Measurements from ENCODE around the gene KCNS3. TPM values are rescaled to one million over a fixed set of nuclear protein-coding genes. Genes with fewer than 3 reads are reported as not detected.

The KCNS3 gene
- total and polyA plus RNA-seq, 2 of the 13 experiments (the other 11 are each of a cell fraction or from before 2014, with no cell fraction given): not detected

GRCh38 chr2:17867133-17867532 is 11.3 kb upstream of the KCNS3 start:
- H3K4me1 ChIP-seq (ENCODE audit: insufficient read depth, low read length): no peaks in the 10 kb centered on the region
- H2AFZ ChIP-seq (ENCODE audit: low read length): no peak overlapping the region
- intact Hi-C loops (cut with micrococcal nuclease; ENCODE audit: unreplicated experiment) (no loop called here), in situ Hi-C loops (cut with HindIII; ENCODE audit: extremely low pct_ligation_motif_present, low pct_unique_long_range_greater_than_20kb) (no loop called here)
- no peak overlapping the region for H3K27ac ChIP-seq (ENCODE audit: extremely low read length, insufficient read depth, low read length)
- 25% methylated on average over 2 of the region's 2 CpGs for WGBS (ENCODE audit: low lambda C conversion rate)
- H3K4me3 ChIP-seq (replicated peaks in 1 of 3; ENCODE audit: insufficient read depth in 1 of 3, low read depth in 2 of 3, low read length in 3 of 3): no peak overlapping the region
- no peak overlapping the region for H3K9ac ChIP-seq (ENCODE audit: insufficient read depth, low read depth, low read length)
- H3K27me3 ChIP-seq (ENCODE audit: control insufficient read depth in 1 of 2, insufficient read depth in 2 of 2, low read length in 2 of 2): peaks cover 2 to 6% of the 10 kb centered on the region in 2 experiments; a peak in 2 of 5 replicates
- ChIA-PET POLR2A (no interaction called here), CTCF (ENCODE audit: low intra/inter-chr PET ratio, low total read pairs) (no interaction called here)
- DNase-seq (ENCODE audit: low spot score) (no peak), ATAC-seq (no peak), FAIRE-seq (no peak)
- TF ChIP-seq ZNF225 (CRISPR knock-in tag; IDR thresholded peaks at IDR 0.05) (no peak), AHR (CRISPR knock-in tag; IDR thresholded peaks at IDR 0.05) (no peak), FOXM1 (CRISPR knock-in tag; IDR thresholded peaks at IDR 0.05) (no peak), RFX3 (CRISPR knock-in tag; IDR thresholded peaks at IDR 0.05) (no peak), ZNF598 (CRISPR knock-in tag; IDR thresholded peaks at IDR 0.05; ENCODE audit: borderline replicate concordance) (no peak), ZC3H13 (CRISPR knock-in tag; IDR thresholded peaks at IDR 0.05) (no peak), MTA1 (CRISPR knock-in tag; IDR thresholded peaks at IDR 0.05; ENCODE audit: borderline replicate concordance) (no peak), NR3C1 (CRISPR knock-in tag; IDR thresholded peaks at IDR 0.05) (no peak), GTF2F1 (IDR thresholded peaks at IDR 0.05; ENCODE audit: low read length) (no peak), SATB2 (CRISPR knock-in tag; IDR thresholded peaks at IDR 0.05) (no peak)
- no peaks in the 10 kb centered on the region for H3K9me3 ChIP-seq (ENCODE audit: low read length)
- no peaks in the 10 kb centered on the region for H3K36me3 ChIP-seq (replicated peaks in 1 of 2; ENCODE audit: control insufficient read depth in 1 of 2, insufficient read depth in 2 of 2, low read length in 2 of 2)
- no TSS peak for BruUV-seq (replicated peaks)
- no peak overlapping the region for H3K4me2 ChIP-seq (ENCODE audit: low read depth, low read length)
- H3K79me2 ChIP-seq (ENCODE audit: insufficient read depth, low read length): no peaks in the 10 kb centered on the region
- H4K20me1 ChIP-seq (ENCODE audit: insufficient read depth, low read length): no peaks in the 10 kb centered on the region

- whole genome bisulfite sequencing (ENCODE audit: low lambda C conversion rate): 4% methylated on average over 5 of the region's 5 CpGs
- no peaks in the 10 kb centered on the region for H4K20me1 ChIP-seq (ENCODE audit: insufficient read depth, low read length)
- no peaks in the 10 kb centered on the region for H3K36me3 ChIP-seq (replicated peaks in 1 of 2; ENCODE audit: control insufficient read depth in 1 of 2, insufficient read depth in 2 of 2, low read length in 2 of 2)
- H3K27ac ChIP-seq (ENCODE audit: extremely low read length, insufficient read depth, low read length): no peak overlapping the region
- no peak overlapping the region for H2AFZ ChIP-seq (ENCODE audit: low read length)
- no TSS peak for BruUV-seq (replicated peaks)
- CTCF ChIA-PET (ENCODE audit: low intra/inter-chr PET ratio, low total read pairs): no interaction called here
- in situ Hi-C loops (cut with HindIII; ENCODE audit: extremely low pct_ligation_motif_present, low pct_unique_long_range_greater_than_20kb): no loop called here
- H3K4me2 ChIP-seq (ENCODE audit: low read depth, low read length): no peak overlapping the region
- H3K79me2 ChIP-seq (ENCODE audit: insufficient read depth, low read length): no peaks in the 10 kb centered on the region
- ATAC-seq: peak; percentile 35
- no peaks in the 10 kb centered on the region for H3K9me3 ChIP-seq (ENCODE audit: low read length)
- H3K4me1 ChIP-seq (ENCODE audit: insufficient read depth, low read length): no peaks in the 10 kb centered on the region
- DNase-seq (ENCODE audit: low spot score): no peak
- no peak for FAIRE-seq
- POLR2A ChIA-PET: no interaction called here
- H3K4me3 ChIP-seq (replicated peaks in 1 of 3; ENCODE audit: insufficient read depth in 1 of 3, low read depth in 2 of 3, low read length in 3 of 3): no peak overlapping the region
- H3K9ac ChIP-seq (ENCODE audit: insufficient read depth, low read depth, low read length): no peak overlapping the region
- intact Hi-C loops (cut with micrococcal nuclease; ENCODE audit: unreplicated experiment): no loop called here
- H3K27me3 ChIP-seq (ENCODE audit: control insufficient read depth in 1 of 2, insufficient read depth in 2 of 2, low read length in 2 of 2): peaks cover 0 to 14% of the 10 kb centered on the region in 2 experiments; a peak in 3 of 5 replicates
- TF ChIP-seq NFE2L1 (CRISPR knock-in tag; IDR thresholded peaks at IDR 0.05; ENCODE audit: borderline replicate concordance): no peak
- no peak for TF ChIP-seq ZMYM4 (CRISPR knock-in tag; IDR thresholded peaks at IDR 0.05)
- no peak for TF ChIP-seq RFX3 (CRISPR knock-in tag; IDR thresholded peaks at IDR 0.05)
- no peak for TF ChIP-seq MAFK (conservative IDR thresholded peaks at IDR 0.05 in 1 of 2, IDR thresholded peaks at IDR 0.05 in 1 of 2; ENCODE audit: low read length in 2 of 2)
- TF ChIP-seq HDAC2 (CRISPR knock-in tag; IDR thresholded peaks at IDR 0.05): no peak
- TF ChIP-seq, protein P1, sequence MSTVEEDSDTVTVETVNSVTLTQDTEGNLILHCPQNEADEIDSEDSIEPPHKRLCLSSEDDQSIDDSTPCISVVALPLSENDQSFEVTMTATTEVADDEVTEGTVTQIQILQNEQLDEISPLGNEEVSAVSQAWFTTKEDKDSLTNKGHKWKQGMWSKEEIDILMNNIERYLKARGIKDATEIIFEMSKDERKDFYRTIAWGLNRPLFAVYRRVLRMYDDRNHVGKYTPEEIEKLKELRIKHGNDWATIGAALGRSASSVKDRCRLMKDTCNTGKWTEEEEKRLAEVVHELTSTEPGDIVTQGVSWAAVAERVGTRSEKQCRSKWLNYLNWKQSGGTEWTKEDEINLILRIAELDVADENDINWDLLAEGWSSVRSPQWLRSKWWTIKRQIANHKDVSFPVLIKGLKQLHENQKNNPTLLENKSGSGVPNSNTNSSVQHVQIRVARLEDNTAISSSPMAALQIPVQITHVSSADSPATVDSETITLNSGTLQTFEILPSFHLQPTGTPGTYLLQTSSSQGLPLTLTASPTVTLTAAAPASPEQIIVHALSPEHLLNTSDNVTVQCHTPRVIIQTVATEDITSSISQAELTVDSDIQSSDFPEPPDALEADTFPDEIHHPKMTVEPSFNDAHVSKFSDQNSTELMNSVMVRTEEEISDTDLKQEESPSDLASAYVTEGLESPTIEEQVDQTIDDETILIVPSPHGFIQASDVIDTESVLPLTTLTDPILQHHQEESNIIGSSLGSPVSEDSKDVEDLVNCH (CRISPR knock-in tag; IDR thresholded peaks at IDR 0.05): no peak
Observed at GRCh38 chr2:17869128-17869527, 9.3 kb upstream of the KCNS3 start.
